Measurements from ENCODE around the gene CCDC137. TPM values are rescaled to one million over a fixed set of nuclear protein-coding genes. Genes with fewer than 3 reads are reported as not detected.

CCDC137 gene
- polyA plus RNA-seq, 3 donors, result 11.4 to 12.3 (median 11.4) TPM

- no peak for DNase-seq (ENCODE audit: low read depth in 3 of 3, low spot score in 2 of 3)
These were observed 34.1 kb downstream of the CCDC137 start for GRCh38 chr17:81700353-81701287.

- no peak for DNase-seq (ENCODE audit: low read depth in 3 of 3, low spot score in 2 of 3)
These were observed 34.9 kb downstream of the CCDC137 start for GRCh38 chr17:81701288-81702071.

- DNase-seq (ENCODE audit: low read depth in 3 of 3, low spot score in 2 of 3), result peak; percentile 82 to 90 (median 83)
These were observed 36.6 kb downstream of the CCDC137 start, which contains the start of gene MRPL12 for GRCh38 chr17:81702934-81703746. Gene MRPL12 (plus strand): TSS chr17:81703367. CDS start chr17:81703502, 135 bp downstream.

- no peak for DNase-seq (ENCODE audit: low read depth in 3 of 3, low spot score in 2 of 3)
These were observed 37.5 kb downstream of the CCDC137 start for GRCh38 chr17:81703747-81704654.

GRCh38 chr17:81705518-81706231 lies 39.1 kb downstream of the CCDC137 start:
- DNase-seq (ENCODE audit: low read depth in 3 of 3, low spot score in 2 of 3), result no peak

- DNase-seq (ENCODE audit: low read depth in 3 of 3, low spot score in 2 of 3), result no peak
These were observed 39.7 kb downstream of the CCDC137 start for GRCh38 chr17:81706232-81706611.

GRCh38 chr17:81706757-81707624 lies 40.5 kb downstream of the CCDC137 start:
- no peak for DNase-seq (ENCODE audit: low read depth in 3 of 3, low spot score in 2 of 3)

GRCh38 chr17:81707725-81708646 lies 41.4 kb downstream of the CCDC137 start:
- DNase-seq (ENCODE audit: low read depth in 3 of 3, low spot score in 2 of 3), result no peak

- no peak for DNase-seq (ENCODE audit: low read depth in 3 of 3, low spot score in 2 of 3)
These were observed 42.2 kb downstream of the CCDC137 start for GRCh38 chr17:81708739-81709185.

- DNase-seq (ENCODE audit: low read depth in 3 of 3, low spot score in 2 of 3), result no peak
These were observed 44.2 kb downstream of the CCDC137 start for GRCh38 chr17:81710514-81711308.

GRCh38 chr17:81711814-81712467 lies 45.4 kb downstream of the CCDC137 start, which contains the start of gene SLC25A10:
Gene SLC25A10 (plus strand): TSS chr17:81712284. CDS start chr17:81712427, 143 bp downstream.
- DNase-seq (ENCODE audit: low read depth in 3 of 3, low spot score in 2 of 3), result no peak

- DNase-seq (ENCODE audit: low read depth in 3 of 3, low spot score in 2 of 3), result no peak
These were observed 46.0 kb downstream of the CCDC137 start for GRCh38 chr17:81712468-81713003.

- no peak for DNase-seq (ENCODE audit: low read depth in 3 of 3, low spot score in 2 of 3)
These were observed 46.5 kb downstream of the CCDC137 start for GRCh38 chr17:81713004-81713555.

GRCh38 chr17:81713556-81714411 lies 47.2 kb downstream of the CCDC137 start:
- no peak for DNase-seq (ENCODE audit: low read depth in 3 of 3, low spot score in 2 of 3)

Data from right renal cortex interstitium (tissue), 3 donors.